DND-41 (cell line): ENCODE results near the gene EXO1.

Source experiments
- EZH2 ChIP-seq: IDR thresholded peaks from 3 replicates; pipeline ENCODE4 v1.6.1; 2012; ENCODE audit warnings: borderline replicate concordance, low read depth, mild to moderate bottlenecking, moderate library complexity, low read length, inconsistent platforms; ENCODE audit not compliant: severe bottlenecking
- TF ChIP-seq, protein P1 (sequence below): IDR thresholded peaks from 2 replicates; pipeline ENCODE4 v1.5.1; 2012; ENCODE audit warnings: borderline replicate concordance, low read length, moderate library complexity, mild to moderate bottlenecking; ENCODE audit not compliant: poor library complexity, severe bottlenecking; ENCODE audit errors: extremely low read depth

DNA sequence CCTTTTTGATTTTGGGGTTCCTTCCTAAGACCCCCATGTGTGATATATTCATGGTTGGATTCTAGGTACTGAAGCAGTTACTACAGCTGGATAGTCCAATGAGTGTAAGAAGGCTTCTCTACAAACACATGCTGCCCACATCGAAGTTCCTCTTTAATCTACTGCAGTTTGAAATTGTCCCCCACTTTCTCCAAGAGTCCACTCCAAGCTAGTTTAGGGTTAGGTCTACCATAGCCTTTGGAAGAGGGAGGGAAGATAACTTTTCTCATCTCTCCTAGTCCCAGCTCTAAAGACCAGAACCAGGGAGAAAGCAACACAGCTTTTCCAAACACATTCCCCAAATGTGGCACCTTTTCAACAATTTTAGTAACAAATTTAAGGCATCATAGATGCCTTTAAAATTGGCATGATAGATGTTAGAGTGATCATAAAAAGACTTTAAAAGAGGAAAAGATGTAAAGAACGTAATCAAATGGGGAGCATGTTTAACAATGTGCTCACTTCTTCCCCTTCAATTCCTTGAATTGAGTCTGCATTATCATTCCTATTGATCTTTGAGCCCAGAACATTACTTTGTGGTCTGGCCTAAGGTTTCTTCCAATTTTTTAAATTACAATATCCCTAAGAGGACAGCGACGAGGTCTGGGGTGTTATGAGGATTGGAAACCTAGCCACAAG lies 1.0 kb upstream of the EXO1 start:
- TF ChIP-seq EZH2, result no peak
- TF ChIP-seq, protein P1, sequence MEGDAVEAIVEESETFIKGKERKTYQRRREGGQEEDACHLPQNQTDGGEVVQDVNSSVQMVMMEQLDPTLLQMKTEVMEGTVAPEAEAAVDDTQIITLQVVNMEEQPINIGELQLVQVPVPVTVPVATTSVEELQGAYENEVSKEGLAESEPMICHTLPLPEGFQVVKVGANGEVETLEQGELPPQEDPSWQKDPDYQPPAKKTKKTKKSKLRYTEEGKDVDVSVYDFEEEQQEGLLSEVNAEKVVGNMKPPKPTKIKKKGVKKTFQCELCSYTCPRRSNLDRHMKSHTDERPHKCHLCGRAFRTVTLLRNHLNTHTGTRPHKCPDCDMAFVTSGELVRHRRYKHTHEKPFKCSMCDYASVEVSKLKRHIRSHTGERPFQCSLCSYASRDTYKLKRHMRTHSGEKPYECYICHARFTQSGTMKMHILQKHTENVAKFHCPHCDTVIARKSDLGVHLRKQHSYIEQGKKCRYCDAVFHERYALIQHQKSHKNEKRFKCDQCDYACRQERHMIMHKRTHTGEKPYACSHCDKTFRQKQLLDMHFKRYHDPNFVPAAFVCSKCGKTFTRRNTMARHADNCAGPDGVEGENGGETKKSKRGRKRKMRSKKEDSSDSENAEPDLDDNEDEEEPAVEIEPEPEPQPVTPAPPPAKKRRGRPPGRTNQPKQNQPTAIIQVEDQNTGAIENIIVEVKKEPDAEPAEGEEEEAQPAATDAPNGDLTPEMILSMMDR, result no peak
